Measurements from ENCODE around the gene XRCC5.

The XRCC5 gene

DNA sequence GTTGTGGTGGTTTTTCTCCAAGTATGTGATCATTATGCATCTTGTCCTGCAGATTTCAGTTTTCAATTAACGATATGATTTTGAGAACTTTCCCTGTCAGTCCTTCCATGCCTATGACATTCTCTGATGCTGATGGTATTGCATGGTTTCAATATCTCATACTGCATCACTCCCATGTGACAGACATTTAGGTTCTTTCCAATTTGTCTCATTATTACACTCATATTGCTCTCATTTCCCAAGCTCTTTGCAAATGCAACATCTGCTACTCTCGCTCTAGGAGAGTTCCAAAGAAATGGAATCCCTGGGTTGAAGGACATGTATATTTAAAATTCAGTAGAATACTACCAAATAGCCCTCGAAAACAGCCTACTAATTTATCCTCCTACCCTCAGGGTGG lies 137.6 kb downstream of the XRCC5 start:
- no peak overlapping the region for H3K4me3 ChIP-seq (ENCODE audit: low read depth, low read length)
- no peak for DNase-seq (ENCODE audit: low read depth)

Data from skeletal muscle cell (primary cell).